ENCODE data around the gene BICRA.
"Not testable (repeated sequence)": the region's sequence is repeated elsewhere in the genome, so short reads cannot be mapped to it uniquely, and the experiment has no call there.

BICRA gene

GRCh38 chr19:47631681-47632446, 22.9 kb downstream of the BICRA start:
- DNase-seq = no peak

GRCh38 chr19:47633517-47633916, 24.6 kb downstream of the BICRA start:
- DNase-seq = no peak

GRCh38 chr19:47633996-47634395, 25.1 kb downstream of the BICRA start:
- DNase-seq = no peak

- not testable (repeated sequence) for DNase-seq
Measured at GRCh38 chr19:47635152-47635754, 26.3 kb downstream of the BICRA start.

GRCh38 chr19:47637550-47637949, 28.6 kb downstream of the BICRA start:
- DNase-seq = no peak

- no peak for DNase-seq
Measured at GRCh38 chr19:47641891-47642485, 33.1 kb downstream of the BICRA start.

GRCh38 chr19:47643281-47643680, 34.3 kb downstream of the BICRA start:
- DNase-seq = no peak

GRCh38 chr19:47644199-47644598, 35.3 kb downstream of the BICRA start:
- no peak for DNase-seq

GRCh38 chr19:47644743-47645482, 36.0 kb downstream of the BICRA start:
- DNase-seq = no peak

GRCh38 chr19:47646924-47647323, 38.0 kb downstream of the BICRA start:
- DNase-seq = no peak

GRCh38 chr19:47649588-47649987, 40.7 kb downstream of the BICRA start:
- no peak for DNase-seq

GRCh38 chr19:47650700-47651099, 41.8 kb downstream of the BICRA start:
- DNase-seq = no peak

- no peak for DNase-seq
Measured at GRCh38 chr19:47651132-47651531, 42.2 kb downstream of the BICRA start.

GRCh38 chr19:47651691-47652090, 42.8 kb downstream of the BICRA start:
- DNase-seq = no peak

GRCh38 chr19:47652285-47652684, 43.4 kb downstream of the BICRA start:
- DNase-seq = no peak

- DNase-seq = no peak
Measured at GRCh38 chr19:47653856-47654255, 44.9 kb downstream of the BICRA start.

- DNase-seq = no peak
Measured at GRCh38 chr19:47657719-47658118, 48.8 kb downstream of the BICRA start.

- DNase-seq = no peak
Measured at GRCh38 chr19:47658431-47659348, 49.8 kb downstream of the BICRA start.

GRCh38 chr19:47660435-47660832, 51.5 kb downstream of the BICRA start:
- no peak for DNase-seq

- DNase-seq = no peak
Measured at GRCh38 chr19:47661161-47661560, 52.2 kb downstream of the BICRA start.

- DNase-seq = no peak
Measured at GRCh38 chr19:47661611-47662010, 52.7 kb downstream of the BICRA start.

GRCh38 chr19:47663435-47663910, 54.5 kb downstream of the BICRA start:
- no peak for DNase-seq
